GM23338 (cell line): Measurements from ENCODE around the gene SHISA6.

ENCODE experiments used
- CREB1 ChIP-seq: fragments of 250-450 bp; sonication (Bioruptor Pico); IDR thresholded peaks from 2 replicates; pipeline ENCODE4 v1.5.0; 2020; ENCODE audit warnings: low read depth, mild to moderate bottlenecking, moderate library complexity
- CTCF ChIP-seq, 2 experiments: fragments of 200-600 bp in 1 of 2; sonication (generic) in 1 of 2; conservative IDR thresholded peaks; 2 replicates each; pipeline versions ENCODE4 v1.5.1 to v1.6.1; 2016 to 2017; ENCODE audit warnings: antibody characterized with exemption in 2 of 2, low read depth in 2 of 2, mild to moderate bottlenecking in 2 of 2, moderate library complexity in 1 of 2
- EZH2 ChIP-seq: fragments of 200-600 bp; sonication (generic); IDR thresholded peaks from one replicate; pipeline ENCODE4 v1.8.0; 2017; ENCODE audit warnings: antibody characterized with exemption, mild to moderate bottlenecking, low read depth; ENCODE audit not compliant: unreplicated experiment
- EZH2phosphoT487 ChIP-seq: fragments of 200-600 bp; sonication (generic); IDR thresholded peaks from one replicate; pipeline ENCODE4 v1.8.1; 2018; ENCODE audit warnings: antibody characterized with exemption; ENCODE audit not compliant: unreplicated experiment
- JUNB ChIP-seq: IDR thresholded peaks from one replicate; pipeline ENCODE4 v1.6.1; 2016; ENCODE audit warnings: antibody characterized with exemption; ENCODE audit not compliant: unreplicated experiment
- POLR2AphosphoS5 ChIP-seq: IDR thresholded peaks from 2 replicates; pipeline ENCODE4 v1.6.1; 2016; ENCODE audit warnings: antibody characterized with exemption, low read depth
- REST ChIP-seq: IDR thresholded peaks from one replicate; pipeline ENCODE4 v1.6.1; 2018; ENCODE audit warnings: antibody characterized with exemption; ENCODE audit not compliant: unreplicated experiment
- ZNF462 ChIP-seq: fragments of 250-450 bp; sonication (Bioruptor Pico); IDR thresholded peaks from 2 replicates; pipeline ENCODE4 v1.5.0; 2020; ENCODE audit warnings: mild to moderate bottlenecking, moderate library complexity
- TF ChIP-seq, protein P1 (sequence below): IDR thresholded peaks from 2 replicates; pipeline ENCODE4 v1.6.1; 2016; ENCODE audit warnings: antibody characterized with exemption

- TF ChIP-seq REST = no peak
- no peak for TF ChIP-seq CTCF (conservative IDR thresholded peaks at IDR 0.05; ENCODE audit: low read depth in 2 of 2)
- no peak for TF ChIP-seq EZH2
- TF ChIP-seq POLR2AphosphoS5 = no peak
- no peak for TF ChIP-seq EZH2phosphoT487
- TF ChIP-seq CREB1 (CRISPR knock-in tag) = no peak
- TF ChIP-seq, protein P1, sequence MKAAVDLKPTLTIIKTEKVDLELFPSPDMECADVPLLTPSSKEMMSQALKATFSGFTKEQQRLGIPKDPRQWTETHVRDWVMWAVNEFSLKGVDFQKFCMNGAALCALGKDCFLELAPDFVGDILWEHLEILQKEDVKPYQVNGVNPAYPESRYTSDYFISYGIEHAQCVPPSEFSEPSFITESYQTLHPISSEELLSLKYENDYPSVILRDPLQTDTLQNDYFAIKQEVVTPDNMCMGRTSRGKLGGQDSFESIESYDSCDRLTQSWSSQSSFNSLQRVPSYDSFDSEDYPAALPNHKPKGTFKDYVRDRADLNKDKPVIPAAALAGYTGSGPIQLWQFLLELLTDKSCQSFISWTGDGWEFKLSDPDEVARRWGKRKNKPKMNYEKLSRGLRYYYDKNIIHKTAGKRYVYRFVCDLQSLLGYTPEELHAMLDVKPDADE = no peak
- TF ChIP-seq ZNF462 = no peak
- no peak for TF ChIP-seq JUNB
These were observed 32.6 kb downstream of the SHISA6 start for GRCh38 chr17:11273596-11273995.
